ENCODE measurements around the gene EPS8.

GRCh38 chr12:15709551-15709950, 79.6 kb downstream of the EPS8 start:
- no peak for TF ChIP-seq CTCF (conservative IDR thresholded peaks at IDR 0.05)
- no peak for TF ChIP-seq ZFX (IDR thresholded peaks at IDR 0.05)

Data from C4-2B (cell line).